PC-9 (cell line): ENCODE results near the gene STK24.

Source experiments
- EZH2 ChIP-seq: fragments of 200-600 bp; sonication (generic); IDR thresholded peaks from 2 replicates; pipeline ENCODE4 v1.8.0; 2017; ENCODE audit warnings: antibody characterized with exemption, low read depth
- TF ChIP-seq, protein P1 (sequence below): fragments of 200-600 bp; sonication (generic); conservative IDR thresholded peaks from 2 replicates; pipeline ENCODE4 v1.6.1; 2017; ENCODE audit warnings: mixed run types, antibody characterized with exemption, mild to moderate bottlenecking, moderate library complexity

DNA sequence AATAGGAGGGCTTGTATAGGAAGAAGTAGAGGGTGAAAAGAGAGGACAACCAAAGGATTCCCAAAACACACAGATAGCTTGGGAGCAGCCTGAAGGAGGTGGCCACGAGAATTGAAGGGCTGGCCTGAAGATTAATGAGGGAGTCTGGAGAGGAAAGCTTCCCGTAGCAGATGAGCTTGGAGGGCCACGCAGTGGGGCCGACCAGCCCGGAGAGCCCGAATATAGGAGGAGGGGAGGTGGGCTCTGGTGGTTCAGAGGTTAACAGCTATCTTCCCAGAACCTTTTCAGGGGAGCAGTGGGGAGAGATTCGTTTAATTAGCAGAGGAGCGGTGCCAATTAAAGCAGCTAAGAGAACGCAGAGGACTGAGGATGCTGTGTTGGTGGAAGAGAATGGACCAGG is 154.9 kb downstream of the STK24 start:
- TF ChIP-seq, protein P1, sequence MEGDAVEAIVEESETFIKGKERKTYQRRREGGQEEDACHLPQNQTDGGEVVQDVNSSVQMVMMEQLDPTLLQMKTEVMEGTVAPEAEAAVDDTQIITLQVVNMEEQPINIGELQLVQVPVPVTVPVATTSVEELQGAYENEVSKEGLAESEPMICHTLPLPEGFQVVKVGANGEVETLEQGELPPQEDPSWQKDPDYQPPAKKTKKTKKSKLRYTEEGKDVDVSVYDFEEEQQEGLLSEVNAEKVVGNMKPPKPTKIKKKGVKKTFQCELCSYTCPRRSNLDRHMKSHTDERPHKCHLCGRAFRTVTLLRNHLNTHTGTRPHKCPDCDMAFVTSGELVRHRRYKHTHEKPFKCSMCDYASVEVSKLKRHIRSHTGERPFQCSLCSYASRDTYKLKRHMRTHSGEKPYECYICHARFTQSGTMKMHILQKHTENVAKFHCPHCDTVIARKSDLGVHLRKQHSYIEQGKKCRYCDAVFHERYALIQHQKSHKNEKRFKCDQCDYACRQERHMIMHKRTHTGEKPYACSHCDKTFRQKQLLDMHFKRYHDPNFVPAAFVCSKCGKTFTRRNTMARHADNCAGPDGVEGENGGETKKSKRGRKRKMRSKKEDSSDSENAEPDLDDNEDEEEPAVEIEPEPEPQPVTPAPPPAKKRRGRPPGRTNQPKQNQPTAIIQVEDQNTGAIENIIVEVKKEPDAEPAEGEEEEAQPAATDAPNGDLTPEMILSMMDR, result no peak
- TF ChIP-seq EZH2, result no peak
